HPDE6-E6E7 (cell line): ENCODE measurements around the gene UBAP2.

ENCODE experiments used
- DNase-seq: peaks from one replicate; pipeline ENCODE4 v3.0.0; 2011; ENCODE audit warnings: missing footprints; ENCODE audit errors: extremely low spot score

Gene UBAP2

GRCh38 chr9:33878691-33879366, 169.9 kb downstream of the UBAP2 start:
- no peak for DNase-seq

DNA sequence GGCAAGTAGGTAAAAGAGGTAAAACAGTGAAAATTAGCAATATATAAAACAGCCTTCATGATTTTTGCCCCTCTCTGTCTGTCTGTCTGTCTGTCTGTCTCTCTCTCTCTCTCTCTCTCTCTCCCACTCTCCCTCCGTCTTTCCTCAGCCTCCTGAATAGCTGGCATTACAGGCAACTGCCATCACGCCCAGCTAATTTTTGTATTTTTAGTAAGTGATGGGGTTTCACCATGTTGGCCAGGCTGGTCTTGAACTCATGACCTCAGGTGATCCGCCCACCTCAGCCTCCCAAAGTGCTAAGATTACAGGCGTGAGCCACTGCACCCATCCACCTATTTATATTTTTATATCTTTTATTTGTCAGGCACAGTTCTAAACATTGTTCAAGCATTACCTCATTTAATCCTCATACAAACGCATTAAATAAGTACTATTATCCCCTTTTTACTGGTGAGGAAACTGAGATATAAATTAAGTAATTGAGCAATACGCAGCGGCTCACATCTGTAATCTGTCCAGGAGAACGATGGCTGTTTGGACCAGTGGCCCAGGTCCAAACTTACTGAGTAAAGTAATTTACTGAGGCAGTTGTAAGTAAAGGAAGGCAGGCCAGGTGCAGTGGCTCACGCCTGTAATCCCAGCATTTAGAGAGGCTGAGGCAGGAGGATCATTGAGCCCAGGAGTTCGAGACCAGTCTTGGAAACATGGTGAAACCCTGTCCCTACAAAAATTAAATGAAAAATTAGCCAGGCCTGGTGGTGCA, 170.8 kb downstream of the UBAP2 start:
- DNase-seq, result no peak
